Ecto neural progenitor cell (in vitro differentiated cells): ENCODE data around the gene SLC9A9.
"Not testable (repeated sequence)": the region's sequence is repeated elsewhere in the genome, so short reads cannot be mapped to it uniquely, and the experiment has no call there.

Experiments used
- DNase-seq: peaks from one replicate; pipeline ENCODE4 v3.0.0-alpha.2; 2018; ENCODE audit warnings: low spot score

Gene SLC9A9

GRCh38 chr3:143847787-143848631 lies at the start of gene SLC9A9:
SLC9A9 (minus strand) TSS chr3:143848468; CDS start chr3:143848322, 146 bp downstream.
- DNase-seq = peak; percentile 50

GRCh38 chr3:143897576-143898295 lies 49.5 kb upstream of the SLC9A9 start:
- DNase-seq = no peak

GRCh38 chr3:143896486-143896885 lies 48.2 kb upstream of the SLC9A9 start:
- no peak for DNase-seq

GRCh38 chr3:143895805-143896204 lies 47.5 kb upstream of the SLC9A9 start:
- no peak for DNase-seq

GRCh38 chr3:143888846-143889245 lies 40.6 kb upstream of the SLC9A9 start:
- DNase-seq = no peak

- no peak for DNase-seq
Observed at GRCh38 chr3:143888166-143888565, 39.9 kb upstream of the SLC9A9 start.

GRCh38 chr3:143885780-143886427 lies 37.6 kb upstream of the SLC9A9 start:
- DNase-seq = no peak

GRCh38 chr3:143884861-143885260 lies 36.6 kb upstream of the SLC9A9 start:
- DNase-seq = no peak

- no peak for DNase-seq
Observed at GRCh38 chr3:143883151-143883550, 34.9 kb upstream of the SLC9A9 start.

- no peak for DNase-seq
Observed at GRCh38 chr3:143881095-143881494, 32.8 kb upstream of the SLC9A9 start.

- no peak for DNase-seq
Observed at GRCh38 chr3:143875546-143875945, 27.3 kb upstream of the SLC9A9 start.

- DNase-seq = not testable (repeated sequence)
Observed at GRCh38 chr3:143873553-143873952, 25.3 kb upstream of the SLC9A9 start.

- no peak for DNase-seq
Observed at GRCh38 chr3:143865302-143865701, 17.0 kb upstream of the SLC9A9 start.

GRCh38 chr3:143859465-143860203 lies 11.4 kb upstream of the SLC9A9 start:
- no peak for DNase-seq

- no peak for DNase-seq
Observed at GRCh38 chr3:143856252-143856970, 8.1 kb upstream of the SLC9A9 start.

GRCh38 chr3:143855183-143855582 lies 6.9 kb upstream of the SLC9A9 start:
- no peak for DNase-seq

GRCh38 chr3:143851331-143852017 lies 3.2 kb upstream of the SLC9A9 start:
- DNase-seq = no peak

- no peak for DNase-seq
Observed at GRCh38 chr3:143850877-143851276, 2.6 kb upstream of the SLC9A9 start.

GRCh38 chr3:143849854-143850549 lies 1.7 kb upstream of the SLC9A9 start:
- DNase-seq = no peak

GRCh38 chr3:143848704-143849103 lies 436 bp upstream of the SLC9A9 start:
- no peak for DNase-seq
